Thyroid gland (tissue), 4 donors: Measurements from ENCODE around the gene SHMT2. TPM values are rescaled to one million over a fixed set of nuclear protein-coding genes. Genes with fewer than 3 reads are reported as not detected.
A peak's percentile ranks its signal among the peaks of the same experiment; 100 is the strongest.

Source experiments
- DNase-seq, 2 donors: peaks; one replicate each; pipeline ENCODE4 v3.0.0-alpha.2; 2019
- H3K27ac ChIP-seq, 3 donors: fragments of 200-600 bp; sonication (generic); 1 replicate in 2 of 3; 2 replicates in 1 of 3; pipeline ENCODE4 v1.5.1; 2016 to 2019; ENCODE audit warnings: mild to moderate bottlenecking in 1 of 3, moderate library complexity in 1 of 3
- H3K27me3 ChIP-seq: fragments of 200-600 bp; sonication (generic); one replicate; pipeline ENCODE4 v1.5.1; 2019
- H3K36me3 ChIP-seq, 2 donors: fragments of 200-600 bp; sonication (generic); one replicate each; pipeline ENCODE4 v1.5.1; 2016 to 2019
- H3K4me1 ChIP-seq, 2 donors: fragments of 200-600 bp; sonication (generic); one replicate each; pipeline ENCODE4 v1.5.1; 2017 to 2019
- H3K4me3 ChIP-seq, 3 donors: fragments of 200-600 bp; sonication (generic); replicated peaks in 1 of 3; 1 replicate in 2 of 3; 2 replicates in 1 of 3; pipeline ENCODE4 v1.5.1; 2016; ENCODE audit warnings: mild to moderate bottlenecking in 1 of 3
- H3K9me3 ChIP-seq: fragments of 200-600 bp; sonication (generic); one replicate; pipeline ENCODE4 v1.5.1; 2017
- POLR2A ChIP-seq, 2 donors: fragments of 450-650 bp; IDR thresholded peaks; one replicate each; pipeline ENCODE4 v1.6.1; 2017; ENCODE audit warnings: antibody characterized with exemption in 2 of 2, mild to moderate bottlenecking in 2 of 2, moderate library complexity in 1 of 2
- WGBS, 2 donors: methylation state at CpG; one replicate each; pipeline ENCODE4 v1.1.5; 2017; 5-methylcytosine and 5-hydroxymethylcytosine counted together
- intact Hi-C: fragments of 100-400 bp; cut with DNase I; formaldehyde crosslinking; loops from one replicate; pipeline ENCODE4 v1.15.1; 2023
- total RNA-seq, 4 donors: library from RNA; depleted of rRNA; stranded (reverse); fragments of >200 nt; gene quantifications; one replicate each; pipeline ENCODE4 v1.2.3, GENCODE V29; 2016
- TF ChIP-seq, protein P1 (sequence below), 6 experiments: fragments of 200-600 bp in 3 of 6; fragments of 450-650 bp in 3 of 6; sonication (generic) in 3 of 6; IDR thresholded peaks; one replicate each; pipeline ENCODE4 v1.5.1; 2016 to 2019; ENCODE audit warnings: antibody characterized with exemption in 6 of 6, mild to moderate bottlenecking in 2 of 6, inconsistent platforms in 1 of 6, moderate library complexity in 1 of 6

SHMT2 gene
- total RNA-seq, 4 donors from 2014 or later: 34.0 to 58.4 (median 49.8) TPM

DNA sequence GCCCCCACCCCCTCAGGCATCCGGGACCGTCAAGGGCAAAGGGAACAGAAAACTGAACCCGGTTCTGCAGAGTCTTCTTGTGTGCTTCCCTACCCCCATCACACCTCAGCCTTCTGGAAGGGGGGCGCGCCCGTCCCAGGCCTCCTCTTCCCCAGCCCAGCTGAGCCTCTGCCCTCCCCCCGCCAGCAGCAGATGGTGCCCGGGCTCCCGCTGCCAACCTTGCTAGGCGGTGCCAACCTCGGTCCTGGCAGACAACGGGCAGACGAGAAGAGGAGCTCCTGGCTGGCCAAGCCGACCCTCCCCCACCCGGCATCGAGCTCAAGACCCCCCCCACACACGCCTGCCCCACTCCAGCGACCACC is 12.8 kb downstream of the SHMT2 start:
- no peak for TF ChIP-seq POLR2A (IDR thresholded peaks at IDR 0.05)
- TF ChIP-seq, protein P1, sequence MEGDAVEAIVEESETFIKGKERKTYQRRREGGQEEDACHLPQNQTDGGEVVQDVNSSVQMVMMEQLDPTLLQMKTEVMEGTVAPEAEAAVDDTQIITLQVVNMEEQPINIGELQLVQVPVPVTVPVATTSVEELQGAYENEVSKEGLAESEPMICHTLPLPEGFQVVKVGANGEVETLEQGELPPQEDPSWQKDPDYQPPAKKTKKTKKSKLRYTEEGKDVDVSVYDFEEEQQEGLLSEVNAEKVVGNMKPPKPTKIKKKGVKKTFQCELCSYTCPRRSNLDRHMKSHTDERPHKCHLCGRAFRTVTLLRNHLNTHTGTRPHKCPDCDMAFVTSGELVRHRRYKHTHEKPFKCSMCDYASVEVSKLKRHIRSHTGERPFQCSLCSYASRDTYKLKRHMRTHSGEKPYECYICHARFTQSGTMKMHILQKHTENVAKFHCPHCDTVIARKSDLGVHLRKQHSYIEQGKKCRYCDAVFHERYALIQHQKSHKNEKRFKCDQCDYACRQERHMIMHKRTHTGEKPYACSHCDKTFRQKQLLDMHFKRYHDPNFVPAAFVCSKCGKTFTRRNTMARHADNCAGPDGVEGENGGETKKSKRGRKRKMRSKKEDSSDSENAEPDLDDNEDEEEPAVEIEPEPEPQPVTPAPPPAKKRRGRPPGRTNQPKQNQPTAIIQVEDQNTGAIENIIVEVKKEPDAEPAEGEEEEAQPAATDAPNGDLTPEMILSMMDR (IDR thresholded peaks at IDR 0.05): no peak
- Histone ChIP-seq H3K4me3 (peak overlapping the region in 1 of 3 donors; percentile 27), H3K27ac (no peak overlapping the region), H3K4me1 (peaks cover 31 to 60% of the 10 kb centered on the region in 2 donors), H3K36me3 (no peaks in the 10 kb centered on the region), H3K27me3 (peaks cover 35% of the 10 kb centered on the region), H3K9me3 (no peaks in the 10 kb centered on the region)
- 0% methylated on average over 11 of the region's 18 CpGs; no CpG with 5 or more reads in 1 of the 2 donors for WGBS, 2 donors
- DNase-seq: peak; percentile 34 to 36
- intact Hi-C loops: no loop called here

DNA sequence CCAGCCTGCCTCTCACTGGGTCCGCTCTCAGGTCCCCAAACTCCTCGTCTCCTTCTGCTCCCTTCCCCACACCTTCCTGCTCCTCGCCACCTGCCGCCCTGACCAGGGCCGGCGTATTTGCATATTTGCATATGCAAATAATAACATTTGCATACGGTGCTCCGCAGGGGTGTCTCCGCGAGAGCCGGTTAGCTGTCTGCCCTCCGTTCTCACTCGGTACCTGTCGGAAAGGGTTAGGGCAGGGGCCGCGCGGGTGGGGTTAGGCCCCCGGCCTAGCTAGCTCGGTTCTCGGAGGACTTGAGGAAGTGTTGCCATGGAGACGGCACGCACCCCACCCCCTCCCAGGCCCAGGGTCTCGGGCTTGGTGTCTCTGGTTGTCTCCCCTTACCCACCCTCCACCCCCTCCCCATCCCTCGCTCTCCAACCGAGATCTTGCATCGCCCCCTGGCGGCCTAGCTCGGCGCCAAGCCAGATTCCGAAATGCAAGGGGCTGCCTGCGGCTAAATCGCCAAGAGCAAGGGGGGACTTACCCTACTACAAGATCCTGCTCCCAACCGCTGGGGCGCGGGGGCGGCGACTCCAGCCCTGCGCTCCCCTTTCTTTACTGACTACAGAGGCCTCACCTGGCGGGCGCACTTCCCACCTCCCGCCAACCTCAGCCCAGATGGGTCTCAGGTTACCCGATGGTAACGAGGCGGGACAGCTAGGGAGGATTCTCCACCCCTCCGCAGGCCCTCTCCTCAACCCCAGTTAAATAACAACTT is 13.4 kb downstream of the SHMT2 start:
- TF ChIP-seq, protein P1 (IDR thresholded peaks at IDR 0.05): peak in 5 of 6 experiments; percentile 23 to 59 (median 37)
- TF ChIP-seq POLR2A (IDR thresholded peaks at IDR 0.05): no peak
- intact Hi-C loops: no loop called here
- H3K4me1 ChIP-seq: peaks cover 31 to 56% of the 10 kb centered on the region in 2 donors
- peak overlapping the region in 2 of 3 donors; percentile 6 to 27 for H3K4me3 ChIP-seq
- H3K27ac ChIP-seq: no peak overlapping the region
- peak; percentile 39 to 41 for DNase-seq
- H3K9me3 ChIP-seq: no peaks in the 10 kb centered on the region
- H3K36me3 ChIP-seq: no peaks in the 10 kb centered on the region
- peaks cover 35% of the 10 kb centered on the region for H3K27me3 ChIP-seq
- 1 to 2% methylated on average over 22 to 41 of the region's 45 CpGs for WGBS, 2 donors

DNA sequence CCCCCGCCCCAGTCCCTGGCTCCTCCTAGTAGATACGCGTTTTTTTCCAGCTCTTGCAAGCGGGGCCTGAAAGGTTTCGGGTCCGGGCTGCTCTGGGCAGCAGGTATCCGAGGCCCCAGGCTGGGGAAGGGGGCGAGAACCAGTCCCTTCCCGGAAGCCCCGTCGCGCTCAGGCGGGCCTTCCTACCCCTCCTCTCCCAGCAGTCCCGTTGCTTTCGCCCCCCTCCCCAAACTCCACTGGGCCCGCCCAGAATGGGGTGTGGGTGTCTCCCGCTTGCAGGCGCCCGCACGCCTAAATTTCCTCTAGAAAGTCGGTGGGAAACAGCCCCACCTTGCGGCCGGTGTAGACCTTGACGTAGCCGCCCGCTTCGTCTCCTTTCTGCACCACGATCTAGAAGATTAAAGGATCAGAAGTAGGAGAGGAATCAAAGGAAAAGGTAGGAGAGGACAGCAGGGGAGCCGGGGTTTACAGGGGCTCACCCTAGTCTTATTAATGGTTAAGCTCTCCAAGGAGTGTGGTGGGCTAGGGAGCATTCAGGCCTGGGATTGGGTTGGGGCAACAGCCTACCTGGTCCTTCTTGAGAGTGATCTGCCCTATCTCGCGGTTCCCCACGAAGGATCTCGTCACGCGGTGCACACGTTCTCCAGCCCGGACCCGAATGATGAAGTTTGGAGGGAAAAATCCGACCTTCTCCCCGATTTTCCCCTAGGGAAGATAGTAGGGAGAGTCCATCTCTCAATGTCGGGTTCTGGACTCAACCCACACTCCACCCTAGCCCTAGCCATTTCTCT is 14.2 kb downstream of the SHMT2 start:
- intact Hi-C loops: loop anchor here (2.0 kb wide), 1 partner anchor 29 kb away; no protein-coding TSS in a partner anchor
- Histone ChIP-seq H3K27me3 (peaks cover 35% of the 10 kb centered on the region), H3K4me1 (peaks cover 31 to 47% of the 10 kb centered on the region in 2 donors), H3K4me3 (peak overlapping the region in 1 of 3 donors; percentile 27), H3K27ac (no peak overlapping the region), H3K9me3 (no peaks in the 10 kb centered on the region), H3K36me3 (no peaks in the 10 kb centered on the region)
- TF ChIP-seq, protein P1 (IDR thresholded peaks at IDR 0.05): peak; percentile 24 to 80 (median 60)
- TF ChIP-seq POLR2A (IDR thresholded peaks at IDR 0.05): no peak
- 8 to 12% methylated on average over 37 to 41 of the region's 41 CpGs for WGBS, 2 donors
- peak; percentile 71 to 75 for DNase-seq

DNA sequence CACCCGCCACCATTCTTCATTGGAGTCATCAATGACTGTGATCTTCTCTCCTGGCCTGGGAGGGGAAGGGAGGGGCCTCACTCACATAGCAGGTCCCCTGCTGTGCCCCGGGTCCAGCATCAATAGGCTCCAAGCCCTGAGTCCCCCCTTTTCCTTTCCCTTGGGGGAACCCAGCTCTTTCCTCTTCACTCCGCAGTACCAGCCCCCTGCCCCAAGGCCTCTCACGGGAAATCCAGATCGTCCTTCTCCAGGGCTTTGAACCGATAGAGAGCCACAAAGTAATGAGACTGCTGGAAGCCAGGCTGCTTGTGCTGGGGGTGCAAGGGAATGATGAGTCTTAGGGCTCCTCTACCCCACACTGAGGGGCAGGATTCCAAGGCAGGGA is 14.8 kb downstream of the SHMT2 start:
- 55 to 58% methylated on average over 6 of the region's 6 CpGs for WGBS, 2 donors
- Histone ChIP-seq H3K4me1 (peaks cover 31 to 42% of the 10 kb centered on the region in 2 donors), H3K27me3 (peaks cover 35% of the 10 kb centered on the region), H3K36me3 (no peaks in the 10 kb centered on the region), H3K27ac (no peak overlapping the region), H3K4me3 (no peak overlapping the region), H3K9me3 (no peaks in the 10 kb centered on the region)
- intact Hi-C loops: loop anchor here (2.0 kb wide), 1 partner anchor 30 kb away; no protein-coding TSS in a partner anchor
- no peak for DNase-seq
- no peak for TF ChIP-seq POLR2A (IDR thresholded peaks at IDR 0.05)
- TF ChIP-seq, protein P1 (IDR thresholded peaks at IDR 0.05): no peak
